ENCODE results near the gene ZNF236. TPM values are rescaled to one million over a fixed set of nuclear protein-coding genes. Genes with fewer than 3 reads are reported as not detected.
"Not testable (repeated sequence)": the region's sequence is repeated elsewhere in the genome, so short reads cannot be mapped to it uniquely, and the experiment has no call there.

The ZNF236 gene
- total and polyA plus RNA-seq, 10 of the 15 experiments (the other 5 are each of a cell fraction or from before 2014, with no cell fraction given), result 1.0 to 14.4 (median 5.9) TPM

GRCh38 chr18:76965555-76966151 lies 143.3 kb downstream of the ZNF236 start:
- Histone ChIP-seq H2AFZ (ENCODE audit: control insufficient read depth, low read depth, low read length) (peak overlapping the region; percentile 60), H3K4me1 (ENCODE audit: control insufficient read depth, insufficient read depth, low read length) (peaks cover 21% of the 10 kb centered on the region), H3K4me2 (ENCODE audit: control insufficient read depth, insufficient read depth) (peak overlapping the region; percentile 40), H3K4me3 (peak overlapping the region; percentile 38; the same call in 1 of the 2 replicates), H3K79me2 (ENCODE audit: control insufficient read depth, insufficient read depth, low read length) (peaks cover 12% of the 10 kb centered on the region), H3K27ac (ENCODE audit: control insufficient read depth, insufficient read depth) (peak overlapping the region; percentile 76)
- intact Hi-C loops (cut with micrococcal nuclease; ENCODE audit: unreplicated experiment), result loop anchor here (2.0 kb wide), 1 partner anchor 15 kb away; no protein-coding TSS in a partner anchor
- peak; percentile 86 for ATAC-seq
- 6% methylated on average over 11 of the region's 11 CpGs for WGBS (ENCODE audit: insufficient coverage, insufficient replicate concordance, low lambda C conversion rate, missing lambda C conversion rate)
- FAIRE-seq; in situ Hi-C loops (cut with MboI); H3K27me3 ChIP-seq (replicated peaks in 1 of 2; ENCODE audit: control insufficient read depth in 2 of 2, insufficient read depth in 2 of 2, low read length in 1 of 2); H3K36me3 ChIP-seq (ENCODE audit: control insufficient read depth in 2 of 2, insufficient read depth in 2 of 2, low read length in 1 of 2); H3K9me3 ChIP-seq (replicated peaks; ENCODE audit: control insufficient read depth, insufficient read depth, low read length); DNase-seq (ENCODE audit: low read depth, low spot score); H3K9ac ChIP-seq (ENCODE audit: control insufficient read depth, insufficient read depth, low read length); BruUV-seq (replicated peaks); H4K20me1 ChIP-seq (ENCODE audit: control insufficient read depth, insufficient read depth): not testable (repeated sequence)
- ChIA-PET POLR2A (interaction anchor here (1.0 to 1.8 kb wide), 5 partner anchors 10 to 477 kb away, joined by 3 to 5 read pairs (median 3); no protein-coding TSS in a partner anchor), RAD21 (ENCODE audit: unreplicated experiment) (interaction anchor here (0.8 to 5.1 kb wide), 7 partner anchors 9 to 159 kb away, joined by 3 to 70 read pairs (median 4); no protein-coding TSS in a partner anchor), SMC1A (ENCODE audit: uncharacterized antibody, unreplicated experiment) (interaction anchor here (0.8 to 9.8 kb wide), 12 partner anchors 14 to 165 kb away, joined by 3 to 140 read pairs (median 4); no protein-coding TSS in a partner anchor), CTCF (interaction anchor here (0.6 to 15.3 kb wide), 8 partner anchors 14 to 162 kb away, joined by 3 to 208 read pairs (median 5); no protein-coding TSS in a partner anchor)
- TF ChIP-seq MTA2 (IDR thresholded peaks at IDR 0.05; ENCODE audit: low read depth) (0 out of 2 replicates have a peak, but pooled peaks have one; percentile 10), EED (IDR thresholded peaks at IDR 0.05; ENCODE audit: low read depth) (peak; percentile 34; the same call in 1 of the 2 replicates), TCF12 (IDR thresholded peaks at IDR 0.05; ENCODE audit: low read depth, low read length) (0 out of 2 replicates have a peak, but pooled peaks have one; percentile 12), MEF2B (IDR thresholded peaks at IDR 0.05; ENCODE audit: partially characterized antibody, poor library complexity, severe bottlenecking) (peak; percentile 73), NR2C1 (IDR thresholded peaks at IDR 0.05) (peak; percentile 39; the same call in 1 of the 2 replicates)

GRCh38 chr18:76967299-76967698 lies 144.9 kb downstream of the ZNF236 start:
- ATAC-seq; H3K27me3 ChIP-seq (replicated peaks in 1 of 2; ENCODE audit: control insufficient read depth in 2 of 2, insufficient read depth in 2 of 2, low read length in 1 of 2); POLR2A ChIA-PET; H3K4me3 ChIP-seq; DNase-seq (ENCODE audit: low read depth, low spot score); H4K20me1 ChIP-seq (ENCODE audit: control insufficient read depth, insufficient read depth); H3K9ac ChIP-seq (ENCODE audit: control insufficient read depth, insufficient read depth, low read length); intact Hi-C loops (cut with micrococcal nuclease; ENCODE audit: unreplicated experiment); H3K9me3 ChIP-seq (replicated peaks; ENCODE audit: control insufficient read depth, insufficient read depth, low read length); H3K4me2 ChIP-seq (ENCODE audit: control insufficient read depth, insufficient read depth); in situ Hi-C loops (cut with MboI); BruUV-seq (replicated peaks); H3K36me3 ChIP-seq (ENCODE audit: control insufficient read depth in 2 of 2, insufficient read depth in 2 of 2, low read length in 1 of 2): not testable (repeated sequence)
- ChIA-PET RAD21 (ENCODE audit: unreplicated experiment) (interaction anchor here (1.0 to 1.6 kb wide), 2 partner anchors 13 to 16 kb away, joined by 3 to 7 read pairs; no protein-coding TSS in a partner anchor), SMC1A (ENCODE audit: uncharacterized antibody, unreplicated experiment) (interaction anchor here (9.8 kb wide), 1 partner anchor 16 kb away, joined by 140 read pairs; no protein-coding TSS in a partner anchor), CTCF (interaction anchor here (5.9 to 15.3 kb wide), 2 partner anchors 13 to 45 kb away, joined by 29 to 208 read pairs; no protein-coding TSS in a partner anchor)
- Histone ChIP-seq H2AFZ (ENCODE audit: control insufficient read depth, low read depth, low read length) (peak overlapping the region; percentile 37; the same call in 1 of the 2 replicates), H3K27ac (ENCODE audit: control insufficient read depth, insufficient read depth) (peak overlapping the region; percentile 46), H3K4me1 (ENCODE audit: control insufficient read depth, insufficient read depth, low read length) (peaks cover 21% of the 10 kb centered on the region), H3K79me2 (ENCODE audit: control insufficient read depth, insufficient read depth, low read length) (peaks cover 12% of the 10 kb centered on the region)
- FAIRE-seq, result peak; percentile 93
